H1 (cell line): ENCODE results near the gene MRGPRE. TPM values are rescaled to one million over a fixed set of nuclear protein-coding genes. Genes with fewer than 3 reads are reported as not detected.

ENCODE experiments used
- CTCF ChIA-PET: fragments of 300-600 bp; sonication (Branson Sonifier 250); formaldehyde crosslinking; loops from one replicate; lab custom pipeline; 2021; ENCODE audit not compliant: partially characterized antibody; lab: Charles Lee
- POLR2A ChIA-PET: fragments of 300-600 bp; sonication (Branson Sonifier 250); formaldehyde crosslinking; loops from one replicate; lab custom pipeline; 2021; ENCODE audit warnings: inconsistent platforms; ENCODE audit not compliant: partially characterized antibody; lab: Charles Lee
- DNase-seq, 2 experiments: peaks; one replicate each; pipeline versions ENCODE4 v3.0.0 to v3.0.0-alpha.2; 2010 to 2022; ENCODE audit warnings: low spot score in 2 of 2, low read depth in 1 of 2, mixed read lengths in 1 of 2
- FAIRE-seq: peaks from 2 replicates; lab custom pipeline; 2011; peaks lifted over from hg19 to GRCh38; lab: Jason Lieb, UNC
- H2AFZ ChIP-seq: 2 replicates; pipeline ENCODE4 v1.8.1; 2012; ENCODE audit warnings: low read length, inconsistent platforms
- H2AK5ac ChIP-seq: 2 replicates; pipeline ENCODE4 v1.6.1; 2013; ENCODE audit warnings: low read depth, low read length
- H2BK120ac ChIP-seq: replicated peaks from 2 replicates; pipeline ENCODE3; 2013; ENCODE audit warnings: low read depth, low read length, inconsistent platforms
- H2BK12ac ChIP-seq: 2 replicates; pipeline ENCODE4 v1.6.1; 2013; ENCODE audit warnings: low read depth, low read length
- H2BK15ac ChIP-seq: 2 replicates; pipeline ENCODE4 v1.6.1; 2013; ENCODE audit warnings: low read length
- H2BK20ac ChIP-seq: 2 replicates; pipeline ENCODE4 v1.6.1; 2013; ENCODE audit warnings: low read length
- H2BK5ac ChIP-seq: 2 replicates; pipeline ENCODE4 v1.6.1; 2013; ENCODE audit warnings: low read depth, low read length
- H3K14ac ChIP-seq: 2 replicates; pipeline ENCODE4 v1.6.1; 2013; ENCODE audit warnings: inconsistent platforms; ENCODE audit not compliant: insufficient read length
- H3K18ac ChIP-seq: 2 replicates; pipeline ENCODE4 v1.6.1; 2013; ENCODE audit warnings: low read length; ENCODE audit errors: extremely low read depth
- H3K23ac ChIP-seq: 2 replicates; pipeline ENCODE4 v1.6.1; 2013; ENCODE audit warnings: inconsistent platforms; ENCODE audit not compliant: insufficient read length
- H3K23me2 ChIP-seq: 2 replicates; pipeline ENCODE4 v1.6.1; 2013; ENCODE audit warnings: low read depth, low read length
- H3K27ac ChIP-seq: 2 replicates; pipeline ENCODE4 v1.6.1; 2011; ENCODE audit warnings: low read depth, low read length, inconsistent platforms
- H3K27me3 ChIP-seq, 4 experiments: replicated peaks in 1 of 4; 1 replicate in 1 of 4; 2 replicates in 3 of 4; pipeline versions ENCODE4 v1.6.1 to v1.8.1; 2011 to 2013; ENCODE audit warnings: low read length in 3 of 4, mild to moderate bottlenecking in 3 of 4, inconsistent platforms in 2 of 4, mixed read lengths in 2 of 4, moderate library complexity in 1 of 4; ENCODE audit not compliant: control insufficient read depth in 3 of 4, insufficient read depth in 3 of 4; ENCODE audit errors: extremely low read depth in 1 of 4
- H3K36me3 ChIP-seq, 4 experiments: 2 replicates each; pipeline versions ENCODE4 v1.6.1 to v1.8.1; 2011 to 2013; ENCODE audit warnings: mild to moderate bottlenecking in 4 of 4, low read length in 3 of 4, moderate library complexity in 2 of 4, control low read depth in 1 of 4, inconsistent platforms in 1 of 4; ENCODE audit not compliant: insufficient read depth in 4 of 4, control insufficient read depth in 2 of 4
- H3K4ac ChIP-seq: replicated peaks from 2 replicates; pipeline ENCODE3; 2013; ENCODE audit warnings: low read length, low read depth, mixed read lengths, inconsistent platforms; ENCODE audit not compliant: insufficient read length
- H3K4me1 ChIP-seq, 4 experiments: replicated peaks in 1 of 4; 1 replicate in 1 of 4; 2 replicates in 3 of 4; pipeline versions ENCODE4 v1.6.1 to v1.8.1; 2011 to 2013; ENCODE audit warnings: low read length in 3 of 4, inconsistent platforms in 2 of 4, mixed read lengths in 1 of 4; ENCODE audit not compliant: insufficient read depth in 4 of 4, control insufficient read depth in 3 of 4
- H3K4me2 ChIP-seq, 2 experiments: 2 replicates each; pipeline versions ENCODE4 v1.6.1 to v1.8.1; 2011 to 2013; ENCODE audit warnings: low read depth in 2 of 2, low read length in 2 of 2, control low read depth in 1 of 2, inconsistent platforms in 1 of 2, mild to moderate bottlenecking in 1 of 2; ENCODE audit not compliant: insufficient read depth in 1 of 2
- H3K4me3 ChIP-seq, 4 experiments: fragments of 200-600, 300-600 bp in 1 of 4; sonication (generic), shearing (Covaris generic), sonication (Bioruptor Twin) in 1 of 4; 2 replicates each; pipeline versions ENCODE4 v1.5.1 to v1.8.1; 2011 to 2016; ENCODE audit warnings: low read length in 4 of 4, low read depth in 3 of 4, control low read depth in 2 of 4, inconsistent platforms in 2 of 4, mild to moderate bottlenecking in 2 of 4, mixed read lengths in 1 of 4, moderate library complexity in 1 of 4; ENCODE audit not compliant: insufficient read depth in 2 of 4; ENCODE audit errors: extremely low read depth in 1 of 4
- H3K56ac ChIP-seq: replicated peaks from 2 replicates; pipeline ENCODE3; 2013; ENCODE audit warnings: low read depth, mild to moderate bottlenecking, mixed read lengths, low read length, inconsistent platforms; ENCODE audit not compliant: insufficient read length
- H3K79me1 ChIP-seq: 2 replicates; pipeline ENCODE4 v1.6.1; 2013; ENCODE audit warnings: low read depth, low read length, control low read depth
- H3K79me2 ChIP-seq, 2 experiments: 2 replicates each; pipeline versions ENCODE4 v1.6.1 to v1.8.1; 2012 to 2013; ENCODE audit warnings: low read length in 2 of 2, mild to moderate bottlenecking in 2 of 2, inconsistent platforms in 1 of 2; ENCODE audit not compliant: insufficient read depth in 2 of 2, control insufficient read depth in 1 of 2
- H3K9ac ChIP-seq, 4 experiments: replicated peaks in 1 of 4; 1 replicate in 1 of 4; 2 replicates in 3 of 4; pipeline versions ENCODE4 v1.6.1 to v1.8.1; 2011 to 2013; ENCODE audit warnings: low read depth in 3 of 4, low read length in 3 of 4, control low read depth in 2 of 4, mild to moderate bottlenecking in 2 of 4, moderate library complexity in 2 of 4, inconsistent platforms in 1 of 4; ENCODE audit errors: extremely low read depth in 1 of 4
- H3K9me3 ChIP-seq, 2 experiments: 2 replicates each; pipeline versions ENCODE4 v1.6.1 to v1.8.1; 2012 to 2013; ENCODE audit warnings: mild to moderate bottlenecking in 2 of 2, moderate library complexity in 2 of 2, control low read depth in 1 of 2, inconsistent platforms in 1 of 2, low read depth in 1 of 2, low read length in 1 of 2, mixed read lengths in 1 of 2; ENCODE audit not compliant: insufficient read depth in 2 of 2
- H4K20me1 ChIP-seq, 2 experiments: replicated peaks in 1 of 2; 2 replicates each; pipeline versions ENCODE3 to v1.8.1; 2011 to 2013; ENCODE audit warnings: inconsistent platforms in 2 of 2, low read length in 2 of 2, mild to moderate bottlenecking in 1 of 2; ENCODE audit not compliant: insufficient read depth in 2 of 2, control insufficient read depth in 1 of 2
- H4K5ac ChIP-seq: 2 replicates; pipeline ENCODE4 v1.6.1; 2013; ENCODE audit warnings: low read length, low read depth, mixed read lengths, inconsistent platforms; ENCODE audit not compliant: insufficient read length
- H4K8ac ChIP-seq: 2 replicates; pipeline ENCODE4 v1.8.0; 2013; ENCODE audit warnings: mild to moderate bottlenecking, moderate library complexity, low read length, inconsistent platforms; ENCODE audit not compliant: insufficient read depth; ENCODE audit errors: extremely low read depth
- H4K91ac ChIP-seq: replicated peaks from 2 replicates; pipeline ENCODE3; 2013; ENCODE audit warnings: low read length, mixed read lengths, inconsistent platforms; ENCODE audit not compliant: insufficient read length
- ASH2L ChIP-seq: fragments of 200-600, 300-600 bp; sonication (generic); IDR thresholded peaks from one replicate; pipeline ENCODE4 v1.7.1; 2017; ENCODE audit warnings: low read length
- BCL11A ChIP-seq, 2 experiments: IDR thresholded peaks; one replicate each; pipeline ENCODE4 v1.6.1; 2011; ENCODE audit warnings: low read depth in 2 of 2, low read length in 2 of 2, mild to moderate bottlenecking in 2 of 2
- CEBPB ChIP-seq: IDR thresholded peaks from 2 replicates; pipeline ENCODE4 v1.6.1; 2012; ENCODE audit warnings: low read depth, low read length
- EGR1 ChIP-seq: IDR thresholded peaks from 2 replicates; pipeline ENCODE4 v1.6.1; 2011; ENCODE audit warnings: low read depth, low read length, borderline replicate concordance
- GTF2F1 ChIP-seq: IDR thresholded peaks from 2 replicates; pipeline ENCODE4 v1.6.1; 2012; ENCODE audit warnings: low read depth, low read length, improper control_type of control experiment, borderline replicate concordance
- HDAC6 ChIP-seq: IDR thresholded peaks from one replicate; pipeline ENCODE4 v1.7.1; 2012; ENCODE audit warnings: low read depth, mild to moderate bottlenecking, inconsistent platforms, low read length, moderate library complexity
- KDM5A ChIP-seq: fragments of 200-600 bp; IDR thresholded peaks from 2 replicates; pipeline ENCODE4 v1.7.1; 2012; ENCODE audit warnings: mild to moderate bottlenecking, low read length, inconsistent platforms, mixed read lengths
- POU5F1 ChIP-seq: IDR thresholded peaks from 2 replicates; pipeline ENCODE4 v1.6.1; 2011; ENCODE audit warnings: low read depth, mild to moderate bottlenecking, low read length, moderate library complexity
- RBBP5 ChIP-seq: IDR thresholded peaks from 2 replicates; pipeline ENCODE4 v1.7.1; 2012; ENCODE audit warnings: low read depth, mild to moderate bottlenecking, inconsistent platforms, low read length, moderate library complexity, borderline replicate concordance
- RFX5 ChIP-seq: IDR thresholded peaks from 2 replicates; pipeline ENCODE4 v1.6.1; 2011; ENCODE audit warnings: low read depth, low read length, improper control_type of control experiment, borderline replicate concordance
- SIN3A ChIP-seq, 2 experiments: IDR thresholded peaks in 1 of 2; conservative IDR thresholded peaks in 1 of 2; 2 replicates each; pipeline ENCODE4 v1.6.1; 2011 to 2012; ENCODE audit warnings: low read length in 2 of 2, improper control_type of control experiment in 1 of 2, low read depth in 1 of 2, mild to moderate bottlenecking in 1 of 2
- TAF1 ChIP-seq: IDR thresholded peaks from 2 replicates; pipeline ENCODE4 v1.6.1; 2011; ENCODE audit warnings: mild to moderate bottlenecking, low read depth, low read length
- TBP ChIP-seq: IDR thresholded peaks from 2 replicates; pipeline ENCODE4 v1.6.1; 2011; ENCODE audit warnings: low read depth, low read length, improper control_type of control experiment
- USF2 ChIP-seq: IDR thresholded peaks from 2 replicates; pipeline ENCODE4 v1.6.1; 2011; ENCODE audit warnings: low read length, improper control_type of control experiment
- WGBS, 2 experiments: shearing (Covaris generic) in 1 of 2; methylation state at CpG; one replicate each; pipeline versions ENCODE4 v1.1.6 to v1.1.7; 2013 to 2015; ENCODE audit warnings: low lambda C conversion rate in 2 of 2, mixed read lengths in 2 of 2, inconsistent platforms in 1 of 2, low coverage in 1 of 2, missing lambda C conversion rate in 1 of 2; ENCODE audit not compliant: insufficient replicate concordance in 2 of 2, insufficient coverage in 1 of 2, insufficient read length in 1 of 2; ENCODE audit errors: extremely low coverage in 1 of 2, missing lambda C conversion rate in 1 of 2; 5-methylcytosine and 5-hydroxymethylcytosine counted together
- polyA plus RNA-seq, 7 experiments: library from polyadenylated mRNA; depleted of rRNA in 3 of 7; stranded (reverse) in 5 of 7; unstranded in 2 of 7; fragments of >200 nt in 5 of 7; fragments of 200-250 nt in 2 of 7; gene quantifications; 1 replicate in 5 of 7; 2 replicates in 1 of 7; 4 replicates in 1 of 7; pipeline versions ENCODE4 v1.2.1 to v1.2.3, GENCODE V29; 2011 to 2013; ENCODE audit warnings: missing spikeins in 2 of 7, mixed read lengths in 2 of 7
- total RNA-seq: library from RNA; stranded (reverse); fragmentation: NEBNext Ultra II Directional; extraction: Animal tissue kit (Norgen Biotek cat#: 25700); gene quantifications from 2 replicates; pipeline ENCODE4 v1.2.1, GENCODE V29; 2021

MRGPRE gene
- total and polyA plus RNA-seq, 2 of the 8 experiments (the other 6 are each of a cell fraction or from before 2014, with no cell fraction given): not detected

- no peak overlapping the region for H2BK20ac ChIP-seq
- no peaks in the 10 kb centered on the region for H3K27me3 ChIP-seq
- no peak overlapping the region for H2BK15ac ChIP-seq
- H3K14ac ChIP-seq: no peak overlapping the region
- POLR2A ChIA-PET: no interaction called here
- H3K4me1 ChIP-seq: peaks cover 0 to 4% (median 0%) of the 10 kb centered on the region in 4 experiments; a peak in 1 of 7 replicates
- no peak overlapping the region for H3K18ac ChIP-seq
- no peak overlapping the region for H3K23ac ChIP-seq
- no peaks in the 10 kb centered on the region for H4K20me1 ChIP-seq
- no peak overlapping the region for H2BK120ac ChIP-seq
- no peak overlapping the region for H3K27ac ChIP-seq
- no peak overlapping the region for H2BK12ac ChIP-seq
- no peaks in the 10 kb centered on the region; a peak in 1 of 8 replicates for H3K36me3 ChIP-seq
- H4K91ac ChIP-seq: no peak overlapping the region
- H3K79me2 ChIP-seq: no peaks in the 10 kb centered on the region
- peaks cover 5 to 21% of the 10 kb centered on the region in 2 experiments; a peak in 2 of 4 replicates for H3K9me3 ChIP-seq
- no peaks in the 10 kb centered on the region for H3K79me1 ChIP-seq
- H4K5ac ChIP-seq: no peak overlapping the region
- H3K4me2 ChIP-seq: no peak overlapping the region
- TF ChIP-seq RFX5: no peak
- TF ChIP-seq ASH2L: no peak
- TF ChIP-seq GTF2F1: no peak
- TF ChIP-seq EGR1: no peak
- no peak for TF ChIP-seq POU5F1
- no peak for TF ChIP-seq USF2
- no peak for TF ChIP-seq CEBPB
- no peak for TF ChIP-seq RBBP5
- no peak for TF ChIP-seq SIN3A (conservative IDR thresholded peaks at IDR 0.05 in 1 of 2, IDR thresholded peaks at IDR 0.05 in 1 of 2; ENCODE audit: low read depth in 1 of 2, low read length in 2 of 2)
- TF ChIP-seq KDM5A: no peak
- no peak for TF ChIP-seq HDAC6
- TF ChIP-seq BCL11A (IDR thresholded peaks at IDR 0.05; ENCODE audit: low read depth in 2 of 2, low read length in 2 of 2): no peak
- no peak for TF ChIP-seq TBP
- TF ChIP-seq TAF1: no peak
- no peak overlapping the region for H2AFZ ChIP-seq
- no peak overlapping the region for H2AK5ac ChIP-seq
- H4K8ac ChIP-seq: no peak overlapping the region
- no peak for FAIRE-seq
- no peak overlapping the region for H3K4ac ChIP-seq
- no peak overlapping the region for H3K56ac ChIP-seq
- WGBS, 2 experiments: 95% methylated on average over 1 of the region's 1 CpG; no CpG with 5 or more reads in 1 of the 2 experiments
- no peak for DNase-seq
- H2BK5ac ChIP-seq: no peak overlapping the region
- H3K4me3 ChIP-seq: no peak overlapping the region
- no peak overlapping the region for H3K9ac ChIP-seq
- CTCF ChIA-PET: interaction anchor here (1.2 kb wide), 1 partner anchor 20 kb away, joined by 3 read pairs; no protein-coding TSS in a partner anchor
- no peaks in the 10 kb centered on the region for H3K23me2 ChIP-seq
These were observed 11.7 kb upstream of the MRGPRE start for GRCh38 chr11:3243880-3244279.
